HG02763 (cell line): Measurements from ENCODE around the gene ALDH3B2.

ENCODE experiments used
- ATAC-seq: cut with Tn5 transposase; IDR thresholded peaks from one replicate; pipeline ENCODE4 v1.9.1; 2021; ENCODE audit warnings: mild to moderate bottlenecking, moderate library complexity; ENCODE audit not compliant: unreplicated experiment

Gene ALDH3B2

GRCh38 chr11:67615728-67616430 lies 58.5 kb downstream of the ALDH3B2 start:
- ATAC-seq: no peak

- no peak for ATAC-seq
Measured at GRCh38 chr11:67614730-67615714, 59.4 kb downstream of the ALDH3B2 start.

- ATAC-seq: peak; percentile 65
Measured at GRCh38 chr11:67613960-67614715, 60.3 kb downstream of the ALDH3B2 start.

- ATAC-seq: no peak
Measured at GRCh38 chr11:67613313-67613959, 61.0 kb downstream of the ALDH3B2 start.

GRCh38 chr11:67612751-67613150 lies 61.7 kb downstream of the ALDH3B2 start:
- ATAC-seq: no peak
